Progenitor cell of endocrine pancreas (in vitro differentiated cells): ENCODE data around the gene PRKCH. TPM values are rescaled to one million over a fixed set of nuclear protein-coding genes. Genes with fewer than 3 reads are reported as not detected.

Experiments used
- DNase-seq: peaks from one replicate; pipeline ENCODE4 v3.0.0; 2021; ENCODE audit warnings: low spot score; ENCODE audit not compliant: unreplicated experiment
- H3K27ac Mint-ChIP-seq: 2 replicates; pipeline ENCODE4 v1.8.0; 2021; ENCODE audit warnings: mild to moderate bottlenecking, moderate library complexity, mixed read lengths
- H3K27me3 Mint-ChIP-seq: 2 replicates; pipeline ENCODE4 v1.8.0; 2021; ENCODE audit warnings: mixed read lengths
- H3K36me3 Mint-ChIP-seq: 2 replicates; pipeline ENCODE4 v1.8.0; 2022; ENCODE audit warnings: mixed read lengths; ENCODE audit not compliant: insufficient read depth
- H3K4me1 Mint-ChIP-seq: 2 replicates; pipeline ENCODE4 v1.8.0; 2021; ENCODE audit warnings: low read depth, mixed read lengths
- H3K4me3 Mint-ChIP-seq: 2 replicates; pipeline ENCODE4 v1.8.0; 2021; ENCODE audit warnings: low read depth, mild to moderate bottlenecking, moderate library complexity, mixed read lengths
- H3K9me3 Mint-ChIP-seq: 2 replicates; pipeline ENCODE4 v1.8.0; 2021; ENCODE audit warnings: low read depth, mixed read lengths
- total RNA-seq: library from RNA; stranded (reverse); gene quantifications from 2 replicates; pipeline ENCODE4 v1.2.1, GENCODE V29; 2021
- TF ChIP-seq, protein P1 (sequence below): fragments of 200-600 bp; sonication (generic); IDR thresholded peaks from one replicate; pipeline ENCODE4 v1.5.0; 2021; ENCODE audit warnings: antibody characterized with exemption, mild to moderate bottlenecking; ENCODE audit not compliant: unreplicated experiment

Gene PRKCH
- total RNA-seq, 1 donor from 2014 or later: 4.5 TPM

- no peaks in the 10 kb centered on the region for H3K27me3 Mint-ChIP-seq
- H3K27ac Mint-ChIP-seq: peak overlapping the region; percentile 57
- TF ChIP-seq, protein P1, sequence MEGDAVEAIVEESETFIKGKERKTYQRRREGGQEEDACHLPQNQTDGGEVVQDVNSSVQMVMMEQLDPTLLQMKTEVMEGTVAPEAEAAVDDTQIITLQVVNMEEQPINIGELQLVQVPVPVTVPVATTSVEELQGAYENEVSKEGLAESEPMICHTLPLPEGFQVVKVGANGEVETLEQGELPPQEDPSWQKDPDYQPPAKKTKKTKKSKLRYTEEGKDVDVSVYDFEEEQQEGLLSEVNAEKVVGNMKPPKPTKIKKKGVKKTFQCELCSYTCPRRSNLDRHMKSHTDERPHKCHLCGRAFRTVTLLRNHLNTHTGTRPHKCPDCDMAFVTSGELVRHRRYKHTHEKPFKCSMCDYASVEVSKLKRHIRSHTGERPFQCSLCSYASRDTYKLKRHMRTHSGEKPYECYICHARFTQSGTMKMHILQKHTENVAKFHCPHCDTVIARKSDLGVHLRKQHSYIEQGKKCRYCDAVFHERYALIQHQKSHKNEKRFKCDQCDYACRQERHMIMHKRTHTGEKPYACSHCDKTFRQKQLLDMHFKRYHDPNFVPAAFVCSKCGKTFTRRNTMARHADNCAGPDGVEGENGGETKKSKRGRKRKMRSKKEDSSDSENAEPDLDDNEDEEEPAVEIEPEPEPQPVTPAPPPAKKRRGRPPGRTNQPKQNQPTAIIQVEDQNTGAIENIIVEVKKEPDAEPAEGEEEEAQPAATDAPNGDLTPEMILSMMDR: no peak
- no peaks in the 10 kb centered on the region for H3K36me3 Mint-ChIP-seq
- no peaks in the 10 kb centered on the region for H3K9me3 Mint-ChIP-seq
- H3K4me3 Mint-ChIP-seq: no peak overlapping the region
- H3K4me1 Mint-ChIP-seq: peaks cover 24% of the 10 kb centered on the region
- DNase-seq: no peak
Measured at GRCh38 chr14:61561104-61561503, 239.7 kb downstream of the PRKCH start.

GRCh38 chr14:61561657-61562276 is 240.4 kb downstream of the PRKCH start:
- Mint-ChIP-seq H3K9me3 (no peaks in the 10 kb centered on the region), H3K4me3 (no peak overlapping the region), H3K36me3 (no peaks in the 10 kb centered on the region), H3K27me3 (no peaks in the 10 kb centered on the region), H3K27ac (no peak overlapping the region), H3K4me1 (peaks cover 28% of the 10 kb centered on the region)
- TF ChIP-seq, protein P1: no peak
- DNase-seq: no peak

- Mint-ChIP-seq H3K4me1 (peaks cover 31% of the 10 kb centered on the region), H3K4me3 (no peak overlapping the region)
Measured at GRCh38 chr14:61562321-61563161, 241.2 kb downstream of the PRKCH start.

DNA sequence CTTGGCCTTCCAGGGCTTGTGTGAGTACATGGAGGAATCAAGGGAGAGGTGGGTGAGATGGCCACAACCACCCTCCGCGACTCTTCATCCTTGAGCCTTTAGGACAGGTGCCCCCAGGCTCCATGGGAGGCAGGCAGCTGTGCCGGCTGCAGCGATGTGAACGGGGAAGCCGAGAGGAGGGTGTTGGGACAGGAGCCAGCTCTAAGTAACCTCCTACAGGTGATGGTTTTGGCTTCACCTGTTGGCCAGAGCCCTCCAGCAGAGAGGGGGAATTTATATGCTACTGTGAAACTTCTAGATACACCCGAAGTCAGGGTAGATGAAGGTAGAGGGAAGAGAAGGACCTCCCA is 241.8 kb downstream of the PRKCH start:
- no peak for DNase-seq
- Mint-ChIP-seq H3K36me3 (no peaks in the 10 kb centered on the region), H3K9me3 (no peaks in the 10 kb centered on the region), H3K27me3 (no peaks in the 10 kb centered on the region), H3K27ac (peak overlapping the region; percentile 20), H3K4me1 (peaks cover 34% of the 10 kb centered on the region), H3K4me3 (no peak overlapping the region)
- TF ChIP-seq, protein P1: no peak

More at GRCh38 chr14:61562321-61563161, 241.2 kb downstream of the PRKCH start:
- Mint-ChIP-seq H3K36me3 (no peaks in the 10 kb centered on the region), H3K9me3 (no peaks in the 10 kb centered on the region), H3K27me3 (no peaks in the 10 kb centered on the region), H3K27ac (peak overlapping the region; percentile 20)
- TF ChIP-seq, protein P1: no peak
- no peak for DNase-seq

GRCh38 chr14:61563880-61564617 is 242.7 kb downstream of the PRKCH start:
- no peaks in the 10 kb centered on the region for H3K36me3 Mint-ChIP-seq

More at GRCh38 chr14:61563880-61564617, 242.7 kb downstream of the PRKCH start:
- no peak for DNase-seq
- Mint-ChIP-seq H3K4me1 (peaks cover 38% of the 10 kb centered on the region), H3K4me3 (no peak overlapping the region), H3K9me3 (no peaks in the 10 kb centered on the region), H3K27ac (peak overlapping the region; percentile 90), H3K27me3 (peaks cover 1% of the 10 kb centered on the region)
- TF ChIP-seq, protein P1: no peak
